GM12865 (cell line): ENCODE results near the gene CFAP46.
A peak's percentile ranks its signal among the peaks of the same experiment; 100 is the strongest.

Experiments used
- DNase-seq: peaks from one replicate; pipeline ENCODE4 v3.0.0; 2010; ENCODE audit warnings: low read depth
- H3K4me3 ChIP-seq: 2 replicates; pipeline ENCODE4 v1.5.1; 2011; ENCODE audit warnings: mild to moderate bottlenecking, low read depth, low read length, control low read depth
- CTCF ChIP-seq: IDR thresholded peaks from 2 replicates; pipeline ENCODE4 v1.5.1; 2011; ENCODE audit warnings: low read length, control low read depth, low read depth, inconsistent platforms; ENCODE audit not compliant: insufficient read depth; ENCODE audit errors: missing control alignments

CFAP46 gene

GRCh38 chr10:132840698-132841614, 101.4 kb downstream of the CFAP46 start:
- no peak for DNase-seq
- no peak for TF ChIP-seq CTCF
- H3K4me3 ChIP-seq = no peak overlapping the region

- DNase-seq = no peak
- H3K4me3 ChIP-seq = no peak overlapping the region
- no peak for TF ChIP-seq CTCF
These were observed 103.3 kb downstream of the CFAP46 start for GRCh38 chr10:132839061-132839460.

- DNase-seq = no peak
- no peak for TF ChIP-seq CTCF
- H3K4me3 ChIP-seq = no peak overlapping the region
These were observed 103.9 kb downstream of the CFAP46 start for GRCh38 chr10:132838346-132838970.

- H3K4me3 ChIP-seq = no peak overlapping the region
- TF ChIP-seq CTCF = no peak
- DNase-seq = no peak
These were observed 104.5 kb downstream of the CFAP46 start for GRCh38 chr10:132837905-132838304.

GRCh38 chr10:132836832-132837540, 105.4 kb downstream of the CFAP46 start:
- H3K4me3 ChIP-seq = no peak overlapping the region
- DNase-seq = no peak
- peak; percentile 49 for TF ChIP-seq CTCF

- TF ChIP-seq CTCF = no peak
- H3K4me3 ChIP-seq = no peak overlapping the region
- DNase-seq = no peak
These were observed 106.0 kb downstream of the CFAP46 start for GRCh38 chr10:132836248-132836831.
